ENCODE data around the gene PXDN. TPM values are rescaled to one million over a fixed set of nuclear protein-coding genes. Genes with fewer than 3 reads are reported as not detected.

Gene PXDN
- total and polyA plus RNA-seq, 9 of the 15 experiments (the other 6 are each of a cell fraction or from before 2014, with no cell fraction given) = 0.49 TPM; not detected in 8

DNA sequence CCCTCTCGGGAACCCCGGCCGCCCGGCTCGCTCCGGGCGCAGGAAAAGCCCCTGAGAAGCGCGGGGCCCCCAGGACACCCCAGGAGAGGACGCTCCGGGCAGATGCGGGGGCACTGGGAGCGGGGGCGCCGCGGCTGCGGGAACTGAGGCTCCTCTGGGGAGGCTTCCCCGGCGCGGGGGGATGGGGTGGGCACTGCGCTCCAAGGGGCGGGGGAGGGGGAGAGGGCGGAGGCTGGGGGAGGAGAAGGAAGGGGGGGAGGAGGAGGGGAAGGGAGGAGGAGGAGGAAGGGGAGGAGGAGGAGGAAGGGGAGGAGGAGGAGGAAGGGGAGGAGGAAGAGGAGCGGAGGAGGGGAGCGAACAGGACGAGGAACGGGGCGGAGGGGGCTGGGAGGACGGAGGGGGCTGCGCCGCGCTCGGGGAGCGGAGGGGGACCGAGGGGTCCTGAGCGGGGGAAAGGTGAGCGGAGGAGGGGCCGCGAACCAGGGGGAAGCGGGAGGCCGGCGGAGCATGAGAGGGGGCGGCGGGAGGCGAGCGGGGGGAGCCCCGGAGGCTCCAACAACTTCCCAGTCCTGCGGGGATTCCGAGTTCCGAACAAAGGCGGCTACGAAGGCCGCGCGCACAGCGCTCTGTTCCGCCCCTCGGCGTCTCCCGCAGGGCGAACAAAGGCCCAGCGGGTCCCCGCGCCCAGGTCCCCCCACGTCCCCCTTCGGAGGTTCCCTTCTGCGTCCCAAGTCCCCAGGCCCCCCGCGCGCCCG, 742 bp downstream of the PXDN start:
- Histone ChIP-seq H3K4me1 (replicated peaks in 1 of 2; ENCODE audit: control insufficient read depth in 2 of 2, insufficient read depth in 2 of 2, low read length in 2 of 2) (no peaks in the 10 kb centered on the region), H3K27ac (ENCODE audit: extremely low read depth, low read depth, low read length) (no peak overlapping the region), H3K36me3 (ENCODE audit: control insufficient read depth, insufficient read depth, low read length) (no peaks in the 10 kb centered on the region), H3K9ac (ENCODE audit: insufficient read depth in 1 of 2, low read depth in 2 of 2, low read length in 2 of 2) (no peak overlapping the region), H3K27me3 (ENCODE audit: control insufficient read depth in 2 of 2, insufficient read depth in 2 of 2, low read length in 2 of 2) (peaks cover 0 to 14% of the 10 kb centered on the region in 2 experiments; a peak in 2 of 5 replicates), H3K9me1 (ENCODE audit: control insufficient read depth, insufficient read depth, low read length) (no peaks in the 10 kb centered on the region), H2AFZ (ENCODE audit: low read depth, low read length) (no peak overlapping the region), H3K4me3 (no peak overlapping the region), H3K4me2 (ENCODE audit: insufficient read depth, low read length) (no peak overlapping the region), H3K9me3 (replicated peaks; ENCODE audit: control insufficient read depth, insufficient read depth, low read depth, low read length) (no peaks in the 10 kb centered on the region), H3K79me2 (ENCODE audit: control insufficient read depth, insufficient read depth, low read length) (no peaks in the 10 kb centered on the region), H4K20me1 (replicated peaks; ENCODE audit: control insufficient read depth, insufficient read depth, low read length) (no peaks in the 10 kb centered on the region)
- TF ChIP-seq, protein P1, sequence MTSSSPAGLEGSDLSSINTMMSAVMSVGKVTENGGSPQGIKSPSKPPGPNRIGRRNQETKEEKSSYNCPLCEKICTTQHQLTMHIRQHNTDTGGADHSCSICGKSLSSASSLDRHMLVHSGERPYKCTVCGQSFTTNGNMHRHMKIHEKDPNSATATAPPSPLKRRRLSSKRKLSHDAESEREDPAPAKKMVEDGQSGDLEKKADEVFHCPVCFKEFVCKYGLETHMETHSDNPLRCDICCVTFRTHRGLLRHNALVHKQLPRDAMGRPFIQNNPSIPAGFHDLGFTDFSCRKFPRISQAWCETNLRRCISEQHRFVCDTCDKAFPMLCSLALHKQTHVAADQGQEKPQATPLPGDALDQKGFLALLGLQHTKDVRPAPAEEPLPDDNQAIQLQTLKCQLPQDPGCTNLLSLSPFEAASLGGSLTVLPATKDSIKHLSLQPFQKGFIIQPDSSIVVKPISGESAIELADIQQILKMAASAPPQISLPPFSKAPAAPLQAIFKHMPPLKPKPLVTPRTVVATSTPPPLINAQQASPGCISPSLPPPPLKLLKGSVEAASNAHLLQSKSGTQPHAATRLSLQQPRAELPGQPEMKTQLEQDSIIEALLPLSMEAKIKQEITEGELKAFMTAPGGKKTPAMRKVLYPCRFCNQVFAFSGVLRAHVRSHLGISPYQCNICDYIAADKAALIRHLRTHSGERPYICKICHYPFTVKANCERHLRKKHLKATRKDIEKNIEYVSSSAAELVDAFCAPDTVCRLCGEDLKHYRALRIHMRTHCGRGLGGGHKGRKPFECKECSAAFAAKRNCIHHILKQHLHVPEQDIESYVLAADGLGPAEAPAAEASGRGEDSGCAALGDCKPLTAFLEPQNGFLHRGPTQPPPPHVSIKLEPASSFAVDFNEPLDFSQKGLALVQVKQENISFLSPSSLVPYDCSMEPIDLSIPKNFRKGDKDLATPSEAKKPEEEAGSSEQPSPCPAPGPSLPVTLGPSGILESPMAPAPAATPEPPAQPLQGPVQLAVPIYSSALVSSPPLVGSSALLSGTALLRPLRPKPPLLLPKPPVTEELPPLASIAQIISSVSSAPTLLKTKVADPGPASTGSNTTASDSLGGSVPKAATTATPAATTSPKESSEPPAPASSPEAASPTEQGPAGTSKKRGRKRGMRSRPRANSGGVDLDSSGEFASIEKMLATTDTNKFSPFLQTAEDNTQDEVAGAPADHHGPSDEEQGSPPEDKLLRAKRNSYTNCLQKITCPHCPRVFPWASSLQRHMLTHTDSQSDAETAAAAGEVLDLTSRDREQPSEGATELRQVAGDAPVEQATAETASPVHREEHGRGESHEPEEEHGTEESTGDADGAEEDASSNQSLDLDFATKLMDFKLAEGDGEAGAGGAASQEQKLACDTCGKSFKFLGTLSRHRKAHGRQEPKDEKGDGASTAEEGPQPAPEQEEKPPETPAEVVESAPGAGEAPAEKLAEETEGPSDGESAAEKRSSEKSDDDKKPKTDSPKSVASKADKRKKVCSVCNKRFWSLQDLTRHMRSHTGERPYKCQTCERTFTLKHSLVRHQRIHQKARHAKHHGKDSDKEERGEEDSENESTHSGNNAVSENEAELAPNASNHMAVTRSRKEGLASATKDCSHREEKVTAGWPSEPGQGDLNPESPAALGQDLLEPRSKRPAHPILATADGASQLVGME (CRISPR knock-in tag; IDR thresholded peaks at IDR 0.05) = no peak
- TF ChIP-seq HOXB6 (CRISPR knock-in tag; IDR thresholded peaks at IDR 0.05; ENCODE audit: borderline replicate concordance) (no peak), XRCC4 (IDR thresholded peaks at IDR 0.05; ENCODE audit: extremely low read depth, insufficient read depth, insufficient read length) (no peak), HNRNPK (IDR thresholded peaks at IDR 0.05; ENCODE audit: low read depth, low read length, poor library complexity, severe bottlenecking) (no peak), CCAR2 (IDR thresholded peaks at IDR 0.05; ENCODE audit: low read depth, low read length) (no peak), HDAC6 (IDR thresholded peaks at IDR 0.05; ENCODE audit: low read depth, low read length) (no peak), SMARCA5 (IDR thresholded peaks at IDR 0.05) (no peak), CTBP1 (IDR thresholded peaks at IDR 0.05; ENCODE audit: borderline replicate concordance) (no peak), POLR2G (IDR thresholded peaks at IDR 0.05; ENCODE audit: low read depth, low read length) (no peak)
- TF ChIP-seq, protein P2, sequence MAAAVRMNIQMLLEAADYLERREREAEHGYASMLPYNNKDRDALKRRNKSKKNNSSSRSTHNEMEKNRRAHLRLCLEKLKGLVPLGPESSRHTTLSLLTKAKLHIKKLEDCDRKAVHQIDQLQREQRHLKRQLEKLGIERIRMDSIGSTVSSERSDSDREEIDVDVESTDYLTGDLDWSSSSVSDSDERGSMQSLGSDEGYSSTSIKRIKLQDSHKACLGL (CRISPR knock-in tag; IDR thresholded peaks at IDR 0.05; ENCODE audit: borderline replicate concordance, poor library complexity, severe bottlenecking) = no peak
- TF ChIP-seq, protein P3, sequence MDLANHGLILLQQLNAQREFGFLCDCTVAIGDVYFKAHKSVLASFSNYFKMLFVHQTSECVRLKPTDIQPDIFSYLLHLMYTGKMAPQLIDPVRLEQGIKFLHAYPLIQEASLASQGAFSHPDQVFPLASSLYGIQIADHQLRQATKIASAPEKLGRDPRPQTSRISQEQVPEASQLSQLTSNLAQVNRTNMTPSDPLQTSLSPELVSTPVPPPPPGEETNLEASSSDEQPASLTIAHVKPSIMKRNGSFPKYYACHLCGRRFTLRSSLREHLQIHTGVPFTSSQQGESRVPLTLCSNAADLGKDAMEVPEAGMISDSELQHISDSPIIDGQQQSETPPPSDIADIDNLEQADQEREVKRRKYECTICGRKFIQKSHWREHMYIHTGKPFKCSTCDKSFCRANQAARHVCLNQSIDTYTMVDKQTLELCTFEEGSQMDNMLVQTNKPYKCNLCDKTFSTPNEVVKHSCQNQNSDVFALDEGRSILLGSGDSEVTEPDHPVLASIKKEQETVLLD (IDR thresholded peaks at IDR 0.05) = no peak
- TF ChIP-seq, protein P4, sequence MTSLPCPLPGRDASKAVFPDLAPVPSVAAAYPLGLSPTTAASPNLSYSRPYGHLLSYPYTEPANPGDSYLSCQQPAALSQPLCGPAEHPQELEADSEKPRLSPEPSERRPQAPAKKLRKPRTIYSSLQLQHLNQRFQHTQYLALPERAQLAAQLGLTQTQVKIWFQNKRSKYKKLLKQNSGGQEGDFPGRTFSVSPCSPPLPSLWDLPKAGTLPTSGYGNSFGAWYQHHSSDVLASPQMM (CRISPR knock-in tag; IDR thresholded peaks at IDR 0.05) = no peak
- FAIRE-seq = no peak
- WGBS (ENCODE audit: insufficient coverage, low coverage, missing lambda C conversion rate) = 20% methylated on average over 1 of the region's 71 CpGs
- ATAC-seq = no peak
- no TSS peak for BruUV-seq (replicated peaks)
- ChIA-PET POLR2A (no interaction called here), CTCF (ENCODE audit: low intra/inter-chr PET ratio) (no interaction called here)
- DNase-seq (ENCODE audit: extremely low read depth in 1 of 4, low spot score in 3 of 4) = no peak
- intact Hi-C loops (cut with micrococcal nuclease) = no loop called here
- in situ Hi-C loops (cut with MboI) = no loop called here

Measured in K562 (cell line).